DOHH2 (cell line): ENCODE data around the gene NHLH1.

Experiments
- CTCF ChIP-seq: fragments of 200-600 bp; sonication (generic); IDR thresholded peaks from one replicate; pipeline ENCODE4 v1.5.1; 2014; ENCODE audit warnings: antibody characterized with exemption, mild to moderate bottlenecking, low read depth, low read length; ENCODE audit not compliant: poor library complexity, severe bottlenecking
- EZH2phosphoT487 ChIP-seq: fragments of 200-600 bp; sonication (generic); IDR thresholded peaks from 2 replicates; pipeline ENCODE4 v1.6.1; 2017; ENCODE audit warnings: borderline replicate concordance, mild to moderate bottlenecking, antibody characterized with exemption, low read length, moderate library complexity, mixed read lengths

GRCh38 chr1:160374306-160375110 is 7.6 kb downstream of the NHLH1 start:
- TF ChIP-seq CTCF (no peak), EZH2phosphoT487 (no peak)
